Stomach smooth muscle (tissue), 2 donors: Measurements from ENCODE around the gene LRRC31.
A peak's percentile ranks its signal among the peaks of the same experiment; 100 is the strongest.

Experiments
- H3K27ac ChIP-seq: one replicate; pipeline ENCODE4 v1.7.0; 2013; ENCODE audit warnings: mild to moderate bottlenecking, low read length, inconsistent platforms
- H3K27me3 ChIP-seq, 2 donors: one replicate each; pipeline ENCODE4 v1.7.0; 2013; ENCODE audit warnings: low read length in 2 of 2; ENCODE audit not compliant: insufficient read depth in 2 of 2, control insufficient read depth in 1 of 2
- H3K36me3 ChIP-seq, 2 donors: one replicate each; pipeline ENCODE4 v1.7.0; 2013; ENCODE audit warnings: low read length in 2 of 2; ENCODE audit not compliant: control insufficient read depth in 2 of 2, insufficient read depth in 2 of 2
- H3K4me1 ChIP-seq: one replicate; pipeline ENCODE4 v1.7.0; 2013; ENCODE audit warnings: low read length; ENCODE audit not compliant: control insufficient read depth, insufficient read depth
- H3K4me3 ChIP-seq, 2 donors: one replicate each; pipeline ENCODE4 v1.7.0; 2013; ENCODE audit warnings: low read length in 2 of 2
- H3K9ac ChIP-seq, 2 donors: one replicate each; pipeline ENCODE4 v1.7.0; 2013; ENCODE audit warnings: low read length in 2 of 2, mild to moderate bottlenecking in 1 of 2
- H3K9me3 ChIP-seq, 2 donors: one replicate each; pipeline ENCODE4 v1.7.0; 2013; ENCODE audit warnings: low read length in 2 of 2; ENCODE audit not compliant: control insufficient read depth in 2 of 2
- donor health status: healthy.
- donor health status: Pancreatic carcinoma.

The LRRC31 gene

GRCh38 chr3:169836942-169837275 is 32.8 kb downstream of the LRRC31 start:
- Histone ChIP-seq H3K27ac (no peak overlapping the region), H3K27me3 (no peaks in the 10 kb centered on the region), H3K4me3 (no peak overlapping the region), H3K9ac (no peak overlapping the region), H3K36me3 (no peaks in the 10 kb centered on the region), H3K9me3 (no peaks in the 10 kb centered on the region), H3K4me1 (no peaks in the 10 kb centered on the region)

DNA sequence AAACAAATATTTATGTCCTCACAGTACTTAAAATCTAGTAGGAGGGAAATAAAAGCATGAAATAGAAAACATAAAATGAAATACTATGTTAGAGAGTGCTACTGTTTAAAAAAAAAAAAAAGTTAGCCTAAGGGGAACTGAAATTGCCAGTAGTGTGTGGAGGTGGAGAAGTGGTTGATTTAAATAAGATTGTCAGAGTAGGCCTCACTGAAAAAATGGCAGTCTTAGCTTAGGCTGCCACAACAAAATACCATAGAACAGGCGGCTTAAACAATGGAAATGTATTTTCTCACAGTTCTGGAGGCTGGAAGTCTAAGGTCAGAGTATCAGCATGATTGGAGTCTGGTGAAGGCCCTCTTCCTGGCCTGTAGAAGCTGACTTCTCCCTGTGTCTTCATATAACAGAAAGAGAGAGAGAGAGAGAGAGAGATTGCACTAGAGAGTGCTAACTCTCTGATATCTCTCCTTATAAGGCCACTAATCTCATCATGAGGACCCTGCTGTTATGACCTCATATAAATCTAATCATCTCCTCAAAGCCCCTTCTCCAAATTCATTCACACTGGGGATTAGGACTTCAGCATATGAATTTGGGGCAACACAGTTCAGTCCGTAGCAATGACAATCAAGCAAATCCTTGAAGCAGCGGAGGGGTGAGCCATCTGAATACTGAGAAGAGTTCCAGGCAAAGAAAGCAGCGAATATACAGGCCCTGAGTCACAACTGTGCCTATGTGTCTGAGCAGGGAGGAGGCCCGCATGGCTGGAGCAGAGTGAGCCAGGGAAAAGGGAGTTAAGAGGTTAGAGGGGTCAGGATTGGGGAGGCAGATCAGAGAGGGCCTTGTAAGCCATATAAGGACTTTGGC is 33.4 kb downstream of the LRRC31 start:
- Histone ChIP-seq H3K36me3 (no peaks in the 10 kb centered on the region), H3K27ac (no peak overlapping the region), H3K9ac (no peak overlapping the region), H3K9me3 (no peaks in the 10 kb centered on the region), H3K27me3 (no peaks in the 10 kb centered on the region), H3K4me3 (no peak overlapping the region), H3K4me1 (no peaks in the 10 kb centered on the region)

DNA sequence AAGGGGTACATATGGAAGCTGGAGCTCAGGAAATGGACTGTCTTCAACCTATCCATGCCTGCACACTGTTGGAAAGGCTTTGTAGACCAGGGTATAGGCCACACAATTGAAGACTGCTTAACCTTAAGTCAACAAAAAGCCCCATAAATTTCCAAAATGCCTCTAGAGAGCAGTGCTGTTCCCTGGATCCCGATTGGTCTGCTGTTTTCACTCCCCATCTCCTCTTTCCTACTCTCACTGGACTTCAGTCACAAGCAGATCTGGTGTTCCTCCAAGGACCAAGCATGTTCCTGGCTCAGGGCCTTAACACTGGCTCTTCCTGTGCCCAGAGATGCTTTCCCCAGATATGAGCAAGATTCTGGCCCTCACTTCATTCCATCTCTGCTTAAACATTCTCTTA is 34.2 kb downstream of the LRRC31 start:
- no peak overlapping the region for H3K9ac ChIP-seq
- no peaks in the 10 kb centered on the region for H3K9me3 ChIP-seq
- no peaks in the 10 kb centered on the region for H3K27me3 ChIP-seq
- no peak overlapping the region for H3K4me3 ChIP-seq
- no peaks in the 10 kb centered on the region for H3K4me1 ChIP-seq
- no peaks in the 10 kb centered on the region for H3K36me3 ChIP-seq
- H3K27ac ChIP-seq, result no peak overlapping the region

- Histone ChIP-seq H3K9me3 (no peaks in the 10 kb centered on the region), H3K27ac (no peak overlapping the region), H3K9ac (no peak overlapping the region), H3K27me3 (no peaks in the 10 kb centered on the region), H3K4me3 (no peak overlapping the region), H3K4me1 (no peaks in the 10 kb centered on the region), H3K36me3 (no peaks in the 10 kb centered on the region)
Measured at GRCh38 chr3:169827712-169828111, 42.0 kb downstream of the LRRC31 start.

DNA sequence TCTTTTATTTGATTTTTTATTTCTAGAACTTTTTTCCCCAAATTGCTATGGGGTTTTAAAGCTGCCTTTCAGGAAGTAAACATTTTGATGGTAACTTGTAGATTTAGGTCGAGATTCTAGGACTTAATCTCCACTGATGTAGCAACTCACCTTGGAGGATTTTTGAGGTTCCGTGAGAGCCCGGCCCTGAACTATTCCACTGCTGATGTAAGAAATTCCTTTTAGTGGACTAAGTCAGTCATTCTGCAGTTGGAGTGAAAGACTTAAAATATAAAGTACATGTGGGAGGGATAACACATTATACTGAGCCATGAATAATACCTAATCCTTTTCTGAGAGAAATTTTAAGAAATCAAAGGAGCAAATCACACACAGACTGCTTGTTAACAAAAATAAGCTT is 44.4 kb downstream of the LRRC31 start:
- H3K9me3 ChIP-seq, result no peaks in the 10 kb centered on the region
- H3K9ac ChIP-seq, result no peak overlapping the region
- H3K4me3 ChIP-seq, result no peak overlapping the region
- H3K4me1 ChIP-seq, result no peaks in the 10 kb centered on the region
- H3K27me3 ChIP-seq, result no peaks in the 10 kb centered on the region
- no peak overlapping the region for H3K27ac ChIP-seq
- no peaks in the 10 kb centered on the region for H3K36me3 ChIP-seq

DNA sequence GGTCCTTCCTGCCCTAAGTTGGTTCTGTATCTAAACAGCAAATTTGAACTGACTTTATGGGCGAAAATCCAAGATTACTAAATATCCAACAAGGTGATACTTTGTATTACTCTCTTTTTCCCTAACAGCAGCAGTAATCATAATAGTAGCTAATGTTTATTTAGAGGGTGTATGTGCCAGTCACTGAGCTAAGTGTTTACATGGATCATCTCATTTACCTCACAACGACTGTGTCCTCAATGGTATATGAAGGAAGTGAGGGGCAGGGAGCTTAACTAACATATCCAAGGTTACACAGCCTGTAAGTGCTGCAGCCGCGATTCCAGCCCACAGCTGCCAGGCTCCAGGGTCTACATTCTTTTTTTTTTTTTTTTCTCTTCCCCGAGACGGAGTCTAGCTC is 46.8 kb downstream of the LRRC31 start:
- Histone ChIP-seq H3K27ac (no peak overlapping the region), H3K9me3 (no peaks in the 10 kb centered on the region), H3K4me1 (no peaks in the 10 kb centered on the region), H3K4me3 (no peak overlapping the region), H3K27me3 (no peaks in the 10 kb centered on the region), H3K9ac (no peak overlapping the region), H3K36me3 (no peaks in the 10 kb centered on the region)

DNA sequence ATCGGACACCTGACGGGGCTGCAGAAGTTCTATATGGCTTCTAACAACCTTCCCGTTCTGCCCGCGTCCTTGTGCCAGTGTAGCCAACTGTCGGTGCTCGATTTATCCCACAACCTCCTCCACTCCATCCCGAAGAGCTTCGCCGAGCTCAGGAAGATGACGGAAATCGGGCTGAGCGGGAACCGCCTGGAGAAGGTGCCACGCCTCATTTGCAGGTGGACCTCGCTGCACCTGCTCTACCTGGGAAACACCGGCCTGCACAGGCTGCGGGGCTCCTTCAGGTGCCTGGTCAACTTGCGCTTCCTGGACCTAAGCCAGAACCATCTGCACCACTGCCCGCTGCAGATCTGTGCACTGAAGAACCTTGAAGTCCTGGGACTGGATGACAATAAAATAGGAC is 47.2 kb downstream of the LRRC31 start:
- no peak overlapping the region for H3K4me3 ChIP-seq
- H3K36me3 ChIP-seq, result no peaks in the 10 kb centered on the region
- no peaks in the 10 kb centered on the region for H3K27me3 ChIP-seq
- H3K9me3 ChIP-seq, result no peaks in the 10 kb centered on the region
- H3K27ac ChIP-seq, result no peak overlapping the region
- no peak overlapping the region for H3K9ac ChIP-seq
- H3K4me1 ChIP-seq, result no peaks in the 10 kb centered on the region

- H3K9ac ChIP-seq, result no peak overlapping the region
- H3K4me3 ChIP-seq, result no peak overlapping the region
- no peak overlapping the region for H3K27ac ChIP-seq
- H3K4me1 ChIP-seq, result no peaks in the 10 kb centered on the region
- H3K9me3 ChIP-seq, result no peaks in the 10 kb centered on the region
- H3K36me3 ChIP-seq, result no peaks in the 10 kb centered on the region
- no peaks in the 10 kb centered on the region for H3K27me3 ChIP-seq
Measured at GRCh38 chr3:169822091-169822490, 47.6 kb downstream of the LRRC31 start.

GRCh38 chr3:169818316-169818715 is 51.4 kb downstream of the LRRC31 start:
- H3K27me3 ChIP-seq, result no peaks in the 10 kb centered on the region
- H3K4me3 ChIP-seq, result no peak overlapping the region
- no peak overlapping the region for H3K27ac ChIP-seq
- no peak overlapping the region for H3K9ac ChIP-seq
- H3K36me3 ChIP-seq, result no peaks in the 10 kb centered on the region
- peaks cover 6% of the 10 kb centered on the region for H3K4me1 ChIP-seq
- H3K9me3 ChIP-seq, result no peaks in the 10 kb centered on the region

GRCh38 chr3:169815590-169816150 is 54.1 kb downstream of the LRRC31 start:
- Histone ChIP-seq H3K4me1 (peaks cover 17% of the 10 kb centered on the region), H3K9ac (no peak overlapping the region), H3K36me3 (no peaks in the 10 kb centered on the region), H3K4me3 (no peak overlapping the region), H3K9me3 (no peaks in the 10 kb centered on the region), H3K27ac (no peak overlapping the region), H3K27me3 (no peaks in the 10 kb centered on the region)

GRCh38 chr3:169813757-169814517 is 55.8 kb downstream of the LRRC31 start:
- H3K4me3 ChIP-seq, result peak overlapping the region; percentile 3 to 76
- H3K27me3 ChIP-seq, result no peaks in the 10 kb centered on the region
- no peaks in the 10 kb centered on the region for H3K36me3 ChIP-seq
- H3K9me3 ChIP-seq, result no peaks in the 10 kb centered on the region
- no peak overlapping the region for H3K27ac ChIP-seq
- H3K9ac ChIP-seq, result no peak overlapping the region
- H3K4me1 ChIP-seq, result peaks cover 17% of the 10 kb centered on the region
